Psoas muscle (tissue), 8 donors: ENCODE measurements around the gene DTD2. TPM values are rescaled to one million over a fixed set of nuclear protein-coding genes. Genes with fewer than 3 reads are reported as not detected.
"Not testable (repeated sequence)": the region's sequence is repeated elsewhere in the genome, so short reads cannot be mapped to it uniquely, and the experiment has no call there.

Source experiments
- ATAC-seq, 4 donors: fragments of 200-7000 bp; cut with Tn5 transposase; one replicate each; pipeline ENCODE4 v1.9.1; 2020; ENCODE audit warnings: moderate library complexity in 3 of 4, mild to moderate bottlenecking in 2 of 4
- DNase-seq, 2 donors: peaks; one replicate each; pipeline ENCODE4 v3.0.0-alpha.2; 2020
- H3K27ac ChIP-seq: fragments of 200-600 bp; one replicate; pipeline ENCODE4 v1.8.0; 2022
- H3K27me3 ChIP-seq, 3 donors: fragments of 200-600 bp in 1 of 3; one replicate each; pipeline versions ENCODE4 v1.6.1 to v1.8.0; 2013 to 2022; ENCODE audit warnings: low read length in 2 of 3, mild to moderate bottlenecking in 2 of 3, moderate library complexity in 1 of 3; ENCODE audit not compliant: insufficient read depth in 3 of 3
- H3K36me3 ChIP-seq, 2 donors: fragments of 200-600 bp in 1 of 2; one replicate each; pipeline versions ENCODE4 v1.6.1 to v1.8.0; 2013 to 2022; ENCODE audit warnings: low read depth in 1 of 2, mild to moderate bottlenecking in 1 of 2, moderate library complexity in 1 of 2; ENCODE audit not compliant: insufficient read depth in 1 of 2
- H3K4me1 ChIP-seq: fragments of 200-600 bp; one replicate; pipeline ENCODE4 v1.8.0; 2022
- H3K4me3 ChIP-seq: fragments of 200-600 bp; one replicate; pipeline ENCODE4 v1.8.0; 2022; ENCODE audit warnings: mild to moderate bottlenecking
- H3K9me3 ChIP-seq: fragments of 200-600 bp; one replicate; pipeline ENCODE4 v1.8.0; 2022
- WGBS, 3 donors: extraction: QIAGEN DNeasy Blood & Tissue Kit; methylation state at CpG; one replicate each; pipeline versions ENCODE4 v1.1.6 to v1.1.7; 2013; 5-methylcytosine and 5-hydroxymethylcytosine counted together
- intact Hi-C, 2 donors: fragments of 100-400 bp; cut with DNase I; formaldehyde crosslinking; loops; one replicate each; pipeline versions ENCODE4 v1.11.0 to v1.14.2; 2022
- polyA plus RNA-seq, 3 donors: library from polyadenylated mRNA; stranded (reverse); fragments of 200-250 nt; gene quantifications; one replicate each; pipeline ENCODE4 v1.2.3, GENCODE V29; 2013
- total RNA-seq, 4 donors: library from RNA; stranded (reverse); fragmentation: NEBNext Ultra II Directional in 2 of 4; extraction: Animal tissue kit (Norgen Biotek cat#: 25700) in 2 of 4; gene quantifications; one replicate each; pipeline versions ENCODE4 v1.2.1 to v1.2.4, GENCODE V29; 2021 to 2023
- TF ChIP-seq, protein P1 (sequence below): fragments of 200-600 bp; IDR thresholded peaks from one replicate; pipeline ENCODE4 v1.8.0; 2022; ENCODE audit warnings: antibody characterized with exemption
- donor health status: healthy with polysubstance abuse.
- donor health status: DM: no; HTN: no; CAD: no; lungs with moderate emphysema.
- donor health status: Bipolar disorder and iron deficiency.
- donor health status: healthy.
- donor health status: DM: yes; HTN: yes; CAD: no.
- donor health status: DM: no; HTN: no; CAD: no.
- donor health status: DM: no; HTN: no; CAD: no.
- donor health status: DM: yes; HTN: yes; CAD: no.

Gene DTD2
- total and polyA plus RNA-seq, 7 donors: 2.1 to 9.5 (median 4.2) TPM

DNA sequence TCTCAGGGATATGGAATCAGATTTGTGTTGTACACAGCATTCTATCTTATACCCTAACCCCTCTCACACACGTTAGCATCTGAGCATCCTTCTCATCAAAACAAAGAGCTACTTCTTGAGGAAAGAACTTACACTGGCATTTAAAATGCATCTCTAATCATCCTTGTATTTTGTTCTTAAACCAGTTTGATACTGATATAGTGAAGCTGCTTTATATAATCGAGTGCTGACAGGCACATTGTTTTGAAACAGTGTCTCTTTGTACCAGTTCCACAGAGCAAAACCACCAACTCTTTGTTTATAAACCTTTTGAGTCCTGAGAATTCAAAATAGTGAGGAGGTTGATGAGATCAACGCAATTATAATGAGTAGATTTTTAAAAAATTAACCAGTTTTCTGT lies 21.7 kb upstream of the DTD2 start:
- no peak for DNase-seq
- no peak overlapping the region for H3K27ac ChIP-seq
- intact Hi-C loops: no loop called here

DNA sequence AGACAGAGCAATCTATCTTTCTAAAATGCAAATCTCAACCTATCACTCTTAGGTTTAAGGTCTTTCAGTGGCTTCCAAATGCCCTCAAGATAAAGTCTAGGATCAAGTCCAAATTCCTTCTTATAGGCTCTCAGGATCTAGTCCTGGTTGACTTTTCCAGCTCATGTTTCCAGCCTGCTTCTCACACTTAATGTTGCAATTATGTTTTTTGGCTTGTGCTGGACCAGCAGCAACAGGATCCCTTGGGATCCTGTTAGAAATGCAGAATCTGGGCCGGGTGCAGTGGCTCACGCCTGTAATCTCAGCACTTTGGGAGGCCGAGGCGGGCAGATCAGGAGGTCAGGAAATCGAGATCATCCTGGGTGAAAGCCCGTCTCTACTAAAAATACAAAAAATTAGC lies 19.9 kb upstream of the DTD2 start:
- Histone ChIP-seq H3K36me3 (no peaks in the 10 kb centered on the region), H3K27ac (no peak overlapping the region)
- no peak for ATAC-seq

More for the DNA sequence above, 21.7 kb upstream of the DTD2 start:
- Histone ChIP-seq H3K27me3 (no peaks in the 10 kb centered on the region), H3K4me1 (no peaks in the 10 kb centered on the region), H3K36me3 (no peaks in the 10 kb centered on the region), H3K9me3 (no peaks in the 10 kb centered on the region), H3K4me3 (no peak overlapping the region)
- 70 to 75% (median 73%) methylated on average over 3 of the region's 3 CpGs for WGBS, 3 donors
- ATAC-seq: no peak
- TF ChIP-seq, protein P1, sequence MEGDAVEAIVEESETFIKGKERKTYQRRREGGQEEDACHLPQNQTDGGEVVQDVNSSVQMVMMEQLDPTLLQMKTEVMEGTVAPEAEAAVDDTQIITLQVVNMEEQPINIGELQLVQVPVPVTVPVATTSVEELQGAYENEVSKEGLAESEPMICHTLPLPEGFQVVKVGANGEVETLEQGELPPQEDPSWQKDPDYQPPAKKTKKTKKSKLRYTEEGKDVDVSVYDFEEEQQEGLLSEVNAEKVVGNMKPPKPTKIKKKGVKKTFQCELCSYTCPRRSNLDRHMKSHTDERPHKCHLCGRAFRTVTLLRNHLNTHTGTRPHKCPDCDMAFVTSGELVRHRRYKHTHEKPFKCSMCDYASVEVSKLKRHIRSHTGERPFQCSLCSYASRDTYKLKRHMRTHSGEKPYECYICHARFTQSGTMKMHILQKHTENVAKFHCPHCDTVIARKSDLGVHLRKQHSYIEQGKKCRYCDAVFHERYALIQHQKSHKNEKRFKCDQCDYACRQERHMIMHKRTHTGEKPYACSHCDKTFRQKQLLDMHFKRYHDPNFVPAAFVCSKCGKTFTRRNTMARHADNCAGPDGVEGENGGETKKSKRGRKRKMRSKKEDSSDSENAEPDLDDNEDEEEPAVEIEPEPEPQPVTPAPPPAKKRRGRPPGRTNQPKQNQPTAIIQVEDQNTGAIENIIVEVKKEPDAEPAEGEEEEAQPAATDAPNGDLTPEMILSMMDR: no peak

GRCh38 chr14:31476131-31476866 lies 19.0 kb upstream of the DTD2 start:
- H3K9me3 ChIP-seq: no peaks in the 10 kb centered on the region

More for the DNA sequence above, 19.9 kb upstream of the DTD2 start:
- Histone ChIP-seq H3K4me1 (no peaks in the 10 kb centered on the region), H3K9me3 (no peaks in the 10 kb centered on the region), H3K27me3 (no peaks in the 10 kb centered on the region), H3K4me3 (no peak overlapping the region)
- no peak for DNase-seq
- intact Hi-C loops: no loop called here
- 83 to 86% (median 84%) methylated on average over 6 of the region's 6 CpGs for whole genome bisulfite sequencing, 3 donors
- TF ChIP-seq, protein P1: no peak

GRCh38 chr14:31466554-31466953 lies 9.2 kb upstream of the DTD2 start:
- no peaks in the 10 kb centered on the region for H3K27me3 ChIP-seq
- ATAC-seq: no peak
- WGBS, 3 donors: 75 to 89% (median 76%) methylated on average over 6 of the region's 6 CpGs
- H3K4me1 ChIP-seq: no peaks in the 10 kb centered on the region
- no peaks in the 10 kb centered on the region for H3K36me3 ChIP-seq
- TF ChIP-seq, protein P1: no peak
- H3K9me3 ChIP-seq: no peaks in the 10 kb centered on the region
- DNase-seq: no peak
- no peak overlapping the region for H3K27ac ChIP-seq
- H3K4me3 ChIP-seq: no peak overlapping the region
- intact Hi-C loops: no loop called here

More at GRCh38 chr14:31476131-31476866, 19.0 kb upstream of the DTD2 start:
- Histone ChIP-seq H3K27ac (no peak overlapping the region), H3K4me3 (no peak overlapping the region), H3K27me3 (no peaks in the 10 kb centered on the region), H3K4me1 (no peaks in the 10 kb centered on the region), H3K36me3 (no peaks in the 10 kb centered on the region)
- 73 to 78% (median 77%) methylated on average over 4 of the region's 4 CpGs for WGBS, 3 donors
- ATAC-seq (no peak), DNase-seq (no peak)
- TF ChIP-seq, protein P1: no peak
- intact Hi-C loops: no loop called here

DNA sequence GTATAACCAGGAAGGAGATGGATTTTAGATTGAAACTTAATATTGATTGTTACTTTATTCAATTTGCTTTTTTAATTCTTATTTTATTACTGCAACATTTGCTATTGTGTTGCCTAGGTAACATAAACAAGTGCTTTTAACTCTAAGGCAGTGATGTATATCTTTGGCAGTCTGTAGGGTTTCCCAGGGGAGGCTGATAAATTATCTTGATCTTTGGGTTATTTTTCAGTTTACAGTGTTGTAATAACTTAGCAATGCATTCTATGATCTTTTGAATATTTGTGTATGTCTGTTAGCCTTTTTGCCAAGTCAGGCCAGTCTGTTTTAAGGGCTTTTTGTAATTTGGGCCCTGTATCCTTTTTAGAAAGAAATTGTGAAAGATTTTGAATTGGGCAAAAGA lies 7.8 kb upstream of the DTD2 start:
- Histone ChIP-seq H3K27ac (no peak overlapping the region), H3K27me3 (no peaks in the 10 kb centered on the region), H3K4me1 (no peaks in the 10 kb centered on the region), H3K4me3 (no peak overlapping the region), H3K9me3 (no peaks in the 10 kb centered on the region), H3K36me3 (no peaks in the 10 kb centered on the region)
- TF ChIP-seq, protein P1: no peak
- ATAC-seq: no peak
- DNase-seq: no peak
- intact Hi-C loops: no loop called here

DNA sequence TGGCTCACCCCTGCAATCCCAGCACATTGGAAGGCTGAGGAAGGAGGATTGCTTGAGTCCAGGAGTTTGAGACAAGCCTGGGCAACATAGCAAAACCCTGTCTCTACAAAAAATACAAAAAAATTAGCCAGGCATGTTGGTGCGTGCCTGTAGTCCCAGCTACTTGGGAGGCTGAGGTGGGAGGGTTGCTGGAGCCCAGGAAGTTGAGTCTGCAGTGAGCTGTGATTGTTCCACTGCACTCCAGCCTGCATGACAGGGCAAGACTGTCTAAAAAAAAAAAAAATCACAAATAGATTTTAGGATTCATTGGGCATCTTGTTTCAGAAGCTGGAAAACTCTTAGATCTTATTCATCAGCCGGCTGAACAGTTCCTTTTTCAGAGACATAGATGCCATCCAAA lies 5.1 kb upstream of the DTD2 start:
- not testable (repeated sequence) for DNase-seq
- WGBS, 3 donors: 74 to 80% (median 76%) methylated on average over 2 of the region's 2 CpGs

More for the DNA sequence above, 5.1 kb upstream of the DTD2 start:
- H3K4me1 ChIP-seq, H3K9me3 ChIP-seq, H3K27me3 ChIP-seq, ATAC-seq, H3K36me3 ChIP-seq, intact Hi-C loops, H3K27ac ChIP-seq, H3K4me3 ChIP-seq: not testable (repeated sequence)
